ENCODE results near the gene TPGS2.
"Not testable (repeated sequence)": the region's sequence is repeated elsewhere in the genome, so short reads cannot be mapped to it uniquely, and the experiment has no call there.

The TPGS2 gene

GRCh38 chr18:36772241-36772723 lies 56.5 kb downstream of the TPGS2 start:
- DNase-seq (ENCODE audit: low read depth in 2 of 2), result no peak

GRCh38 chr18:36771245-36771644 lies 57.6 kb downstream of the TPGS2 start:
- no peak for DNase-seq (ENCODE audit: low read depth in 2 of 2)

GRCh38 chr18:36770315-36770946 lies 58.4 kb downstream of the TPGS2 start:
- DNase-seq (ENCODE audit: low read depth in 2 of 2), result no peak

DNA sequence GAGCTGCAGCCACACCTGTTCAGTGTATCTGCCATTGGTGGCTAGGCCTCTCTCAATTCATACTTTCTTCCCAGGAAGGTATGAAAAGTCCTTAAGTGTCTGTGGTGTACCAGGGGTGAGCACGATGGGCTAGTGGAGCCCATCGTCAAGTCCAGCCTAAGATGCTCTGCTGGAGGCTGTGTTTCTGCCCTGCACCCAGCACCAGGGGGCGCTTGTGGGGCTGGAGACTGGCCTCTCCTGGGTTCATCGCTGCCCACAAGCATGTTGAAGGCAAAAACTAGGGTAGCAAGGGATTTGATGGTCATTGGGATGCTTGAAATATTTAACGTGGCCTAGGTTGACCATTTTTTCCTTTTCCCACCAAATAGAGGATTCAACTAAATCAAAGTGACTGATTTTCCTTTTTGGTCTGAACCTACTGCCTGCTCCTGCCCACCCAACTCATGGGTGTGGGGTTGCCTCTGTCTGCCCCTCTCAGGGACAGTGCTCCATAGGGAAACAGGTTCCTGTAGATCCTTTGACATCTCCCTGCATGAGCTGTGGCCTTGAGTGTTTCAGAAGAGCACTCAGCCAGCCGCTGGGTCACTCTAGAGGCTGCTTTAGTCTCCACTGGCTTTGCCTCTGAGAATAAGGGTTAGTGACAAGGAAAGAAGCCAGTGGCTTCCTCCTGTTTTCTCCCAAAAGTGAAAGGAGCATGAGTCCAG lies 59.0 kb downstream of the TPGS2 start:
- DNase-seq (ENCODE audit: low read depth in 2 of 2), result no peak

DNA sequence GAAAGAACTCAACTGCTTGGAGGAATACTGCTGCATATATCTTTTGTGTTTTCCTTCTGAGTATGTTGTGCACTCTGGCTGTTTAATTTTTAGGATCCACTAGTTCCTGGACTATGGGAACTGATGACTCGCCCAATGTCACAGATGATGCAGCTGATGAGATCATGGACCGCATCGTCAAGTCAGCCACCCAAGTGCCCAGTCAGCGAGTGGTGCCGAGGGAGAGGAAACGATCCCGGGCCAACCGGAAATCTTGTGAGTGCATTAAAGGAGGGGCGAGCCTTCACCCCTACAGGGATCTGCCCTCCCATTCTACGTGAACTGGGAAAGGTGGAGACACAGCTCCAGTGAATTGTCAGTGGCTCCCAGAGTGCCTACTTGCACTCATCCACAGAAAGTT lies 59.6 kb downstream of the TPGS2 start:
- no peak for DNase-seq (ENCODE audit: low read depth in 2 of 2)

GRCh38 chr18:36766836-36767235 lies 62.0 kb downstream of the TPGS2 start:
- DNase-seq (ENCODE audit: low read depth in 2 of 2), result no peak

DNA sequence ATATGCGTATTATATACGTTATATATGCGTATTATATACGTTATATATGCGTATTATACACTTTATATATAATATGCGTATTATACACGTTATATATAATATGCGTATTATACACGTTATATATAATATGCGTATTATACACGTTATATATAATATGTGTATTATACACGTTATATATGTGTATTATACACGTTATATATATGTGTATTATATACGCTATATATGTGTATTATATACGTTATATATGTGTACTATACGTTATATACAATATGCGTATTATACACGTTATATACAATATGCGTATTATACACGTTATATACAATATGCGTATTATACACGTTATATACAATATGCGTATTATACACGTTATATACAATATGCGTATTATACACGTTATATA lies 65.8 kb downstream of the TPGS2 start:
- DNase-seq (ENCODE audit: low read depth in 2 of 2), result not testable (repeated sequence)

GRCh38 chr18:36762074-36762473 lies 66.7 kb downstream of the TPGS2 start:
- no peak for DNase-seq (ENCODE audit: low read depth in 2 of 2)

- no peak for DNase-seq (ENCODE audit: low read depth in 2 of 2)
These were observed 67.6 kb downstream of the TPGS2 start for GRCh38 chr18:36761186-36761698.

DNA sequence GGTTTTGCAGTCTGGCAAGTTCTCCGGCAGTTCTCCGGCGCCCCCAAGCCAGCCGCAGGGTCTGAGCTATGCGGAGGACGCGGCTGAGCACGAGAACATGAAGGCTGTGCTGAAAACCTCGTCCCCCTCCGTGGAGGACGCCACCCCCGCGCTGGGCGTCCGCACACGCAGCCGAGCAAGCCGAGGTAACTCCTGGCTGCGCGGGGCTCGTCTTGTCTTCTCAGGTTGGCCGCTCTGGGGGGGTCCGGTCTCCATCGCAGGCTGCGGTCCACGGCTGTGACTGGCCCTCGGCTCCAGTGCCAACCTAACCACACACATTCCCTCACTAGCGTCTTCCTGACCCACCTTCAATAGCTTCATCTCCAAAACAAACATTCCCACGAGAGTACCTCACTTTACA lies 68.2 kb downstream of the TPGS2 start:
- no peak for DNase-seq (ENCODE audit: low read depth in 2 of 2)

GRCh38 chr18:36759167-36759776 lies 69.5 kb downstream of the TPGS2 start:
- no peak for DNase-seq (ENCODE audit: low read depth in 2 of 2)

DNA sequence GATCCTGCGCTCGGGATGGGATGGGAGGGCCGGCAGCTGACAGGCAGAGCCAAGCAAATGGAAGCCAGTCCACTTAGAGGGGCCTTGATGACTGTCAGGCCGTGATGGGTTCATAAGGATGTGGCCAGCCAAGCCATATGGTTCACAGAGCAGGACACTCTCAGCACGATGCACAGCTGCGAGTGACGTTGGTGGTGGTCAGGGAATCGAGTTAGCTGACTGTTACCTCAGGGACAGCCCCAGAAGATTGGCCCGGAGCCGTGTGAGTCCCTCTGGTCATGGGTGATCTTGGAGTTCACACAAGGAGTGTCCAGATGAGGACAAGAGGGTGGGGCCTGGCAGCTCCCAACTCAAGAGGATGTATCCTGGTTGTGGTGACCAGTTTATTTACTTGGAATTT lies 70.2 kb downstream of the TPGS2 start:
- DNase-seq (ENCODE audit: low read depth in 2 of 2), result no peak

DNA sequence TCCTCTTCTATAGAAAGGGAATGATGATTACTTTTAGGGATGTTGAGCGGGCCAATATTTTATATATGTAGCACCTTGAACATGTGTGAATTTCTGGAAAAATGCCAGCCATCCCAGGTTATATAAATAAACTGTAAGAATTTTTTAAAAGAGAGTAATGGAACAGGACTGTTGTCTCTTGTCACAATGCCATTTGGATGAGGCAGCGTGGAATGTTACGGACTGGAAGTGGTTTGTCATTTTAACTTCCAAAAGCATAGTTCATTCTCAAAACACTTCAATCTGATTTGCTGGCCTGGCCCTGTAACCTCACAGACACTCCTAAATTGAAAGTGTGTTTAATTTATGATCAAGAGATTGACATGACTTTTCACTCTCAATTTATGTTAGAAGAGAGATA lies 70.8 kb downstream of the TPGS2 start:
- DNase-seq (ENCODE audit: low read depth in 2 of 2), result no peak

- DNase-seq (ENCODE audit: low read depth in 2 of 2), result no peak
These were observed 71.7 kb downstream of the TPGS2 start for GRCh38 chr18:36757081-36757480.

DNA sequence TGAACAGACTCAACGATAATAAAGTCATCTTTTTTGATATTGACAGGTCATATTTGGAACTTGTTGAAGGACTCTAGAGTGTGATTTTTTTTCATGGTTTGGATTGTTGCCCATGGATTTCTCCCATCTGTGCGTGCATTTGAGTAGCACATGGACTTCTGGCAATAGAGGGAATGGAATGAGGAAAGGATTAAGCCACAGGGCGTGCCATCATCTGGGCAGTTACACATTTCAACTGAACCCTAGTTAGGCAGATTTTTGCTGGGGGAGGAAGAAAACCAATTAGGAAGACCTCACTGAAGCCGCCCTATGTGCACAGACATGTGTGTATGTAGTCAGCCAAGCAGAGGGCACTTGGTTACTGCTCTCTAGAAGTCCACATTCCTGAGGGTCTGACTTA lies 72.6 kb downstream of the TPGS2 start:
- no peak for DNase-seq (ENCODE audit: low read depth in 2 of 2)

DNA sequence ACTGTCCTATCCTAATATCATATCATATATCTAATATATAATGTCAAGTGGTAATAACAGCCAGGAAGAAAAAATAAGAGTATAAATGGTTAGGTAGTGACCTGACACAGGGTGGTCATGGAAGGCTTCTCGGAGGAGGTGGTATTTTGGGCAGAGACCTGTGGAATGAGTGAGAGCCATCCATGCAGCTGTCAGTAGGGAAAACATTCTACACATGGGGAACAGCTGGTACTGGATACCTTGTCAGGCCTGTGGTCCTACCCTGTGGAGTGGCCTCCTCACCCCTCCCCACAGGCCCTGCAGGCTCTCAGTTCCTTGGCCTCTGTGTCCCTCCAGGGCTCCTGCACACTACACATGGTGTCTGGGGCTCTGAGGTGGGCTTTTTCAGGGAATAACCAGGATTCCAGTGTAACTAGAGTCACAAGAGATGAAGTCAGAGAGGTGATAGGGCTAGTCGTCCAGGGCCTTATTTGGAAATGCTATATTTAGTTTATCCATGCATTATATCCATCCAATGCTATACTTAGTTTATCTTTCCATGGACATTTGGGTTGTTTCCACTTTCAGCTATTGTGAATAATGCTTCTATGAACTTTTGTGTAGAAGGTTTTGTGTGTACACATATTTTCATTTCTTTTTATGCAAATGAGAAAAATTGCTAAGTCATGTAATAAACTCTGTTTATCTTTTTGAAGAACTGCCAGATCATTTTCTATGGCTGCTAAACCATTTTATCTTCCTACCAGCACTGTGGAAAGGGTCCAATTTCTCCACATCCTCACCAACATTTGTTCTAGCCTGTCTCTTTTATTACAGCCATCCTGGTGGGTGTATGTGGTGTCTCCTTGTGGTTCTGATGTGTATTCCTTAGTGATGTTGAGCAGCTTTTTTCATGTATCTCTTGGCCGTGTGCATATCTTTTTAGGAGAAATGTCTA lies 75.6 kb downstream of the TPGS2 start:
- DNase-seq (ENCODE audit: low read depth in 2 of 2), result no peak

- no peak for DNase-seq (ENCODE audit: low read depth in 2 of 2)
These were observed 83.4 kb downstream of the TPGS2 start for GRCh38 chr18:36745219-36745975.

DNA sequence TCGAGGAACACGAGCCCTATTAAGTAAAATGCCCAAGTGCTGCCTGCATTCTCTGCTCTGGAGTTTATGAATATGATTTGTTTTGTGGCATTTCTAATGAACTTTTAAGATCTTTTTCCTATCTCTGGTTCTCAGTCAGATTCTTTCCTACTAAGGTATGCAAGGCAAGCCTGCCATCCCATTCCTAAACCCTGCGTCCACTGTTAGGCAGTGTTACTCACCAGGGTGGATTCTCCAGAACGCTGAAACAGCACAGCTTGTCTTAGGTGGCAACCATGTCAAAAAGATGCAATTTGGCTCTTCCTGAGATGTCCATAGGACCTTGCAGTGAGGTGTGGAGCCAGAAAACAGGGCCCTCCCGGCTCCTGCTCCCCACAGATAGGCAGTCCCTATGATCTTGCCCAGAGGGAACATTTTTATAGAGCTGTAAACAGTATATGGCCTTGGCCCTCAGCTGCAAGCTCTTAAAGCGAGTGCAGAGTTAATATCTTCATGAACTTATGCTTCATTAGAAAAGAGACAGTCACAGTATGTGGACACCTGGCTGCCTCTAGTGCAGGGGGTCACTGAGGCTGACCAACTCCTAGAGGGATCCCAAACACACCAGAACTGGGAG lies 84.4 kb downstream of the TPGS2 start:
- DNase-seq (ENCODE audit: low read depth in 2 of 2), result no peak
